HFFc6 (cell line): ENCODE results near the gene ELOVL2. TPM values are rescaled to one million over a fixed set of nuclear protein-coding genes. Genes with fewer than 3 reads are reported as not detected.
A peak's percentile ranks its signal among the peaks of the same experiment; 100 is the strongest.

Experiments
- DNase-seq: peaks from one replicate; pipeline ENCODE4 v3.0.0-alpha.2; 2018
- H3K27ac Mint-ChIP-seq: 2 replicates; pipeline ENCODE4 v1.8.0; 2020; ENCODE audit warnings: mild to moderate bottlenecking, mixed read lengths
- H3K27me3 Mint-ChIP-seq: 2 replicates; pipeline ENCODE4 v1.8.0; 2021; ENCODE audit warnings: mild to moderate bottlenecking, moderate library complexity, mixed read lengths; ENCODE audit not compliant: insufficient read depth
- H3K36me3 Mint-ChIP-seq: 2 replicates; pipeline ENCODE4 v1.8.0; 2021; ENCODE audit warnings: low read depth, mixed read lengths
- H3K4me1 Mint-ChIP-seq: 2 replicates; pipeline ENCODE4 v1.8.0; 2020; ENCODE audit warnings: low read depth, mixed read lengths
- H3K4me3 Mint-ChIP-seq: 2 replicates; pipeline ENCODE4 v1.8.0; 2020; ENCODE audit warnings: mild to moderate bottlenecking, moderate library complexity, mixed read lengths
- H3K9me3 Mint-ChIP-seq: 2 replicates; pipeline ENCODE4 v1.8.0; 2020; ENCODE audit warnings: mild to moderate bottlenecking, mixed read lengths
- total RNA-seq, 6 experiments: library from RNA; stranded (reverse); fragmentation: NEBNext Ultra II Directional; extraction: Animal tissue kit (Norgen Biotek cat#: 25700); gene quantifications; 2 replicates in 1 of 6; 3 replicates in 5 of 6; pipeline ENCODE4 v1.2.3, GENCODE V29; 2021
- TF ChIP-seq, protein P1 (sequence below): fragments of 200-600 bp; sonication (generic); IDR thresholded peaks from 2 replicates; pipeline ENCODE4 v1.5.0; 2021; ENCODE audit warnings: antibody characterized with exemption, mild to moderate bottlenecking

ELOVL2 gene
- total RNA-seq, 6 experiments from 2014 or later = 0.05 to 0.09 (median 0.05) TPM; not detected in 3

- peaks cover 13% of the 10 kb centered on the region for H3K4me1 Mint-ChIP-seq
- TF ChIP-seq, protein P1, sequence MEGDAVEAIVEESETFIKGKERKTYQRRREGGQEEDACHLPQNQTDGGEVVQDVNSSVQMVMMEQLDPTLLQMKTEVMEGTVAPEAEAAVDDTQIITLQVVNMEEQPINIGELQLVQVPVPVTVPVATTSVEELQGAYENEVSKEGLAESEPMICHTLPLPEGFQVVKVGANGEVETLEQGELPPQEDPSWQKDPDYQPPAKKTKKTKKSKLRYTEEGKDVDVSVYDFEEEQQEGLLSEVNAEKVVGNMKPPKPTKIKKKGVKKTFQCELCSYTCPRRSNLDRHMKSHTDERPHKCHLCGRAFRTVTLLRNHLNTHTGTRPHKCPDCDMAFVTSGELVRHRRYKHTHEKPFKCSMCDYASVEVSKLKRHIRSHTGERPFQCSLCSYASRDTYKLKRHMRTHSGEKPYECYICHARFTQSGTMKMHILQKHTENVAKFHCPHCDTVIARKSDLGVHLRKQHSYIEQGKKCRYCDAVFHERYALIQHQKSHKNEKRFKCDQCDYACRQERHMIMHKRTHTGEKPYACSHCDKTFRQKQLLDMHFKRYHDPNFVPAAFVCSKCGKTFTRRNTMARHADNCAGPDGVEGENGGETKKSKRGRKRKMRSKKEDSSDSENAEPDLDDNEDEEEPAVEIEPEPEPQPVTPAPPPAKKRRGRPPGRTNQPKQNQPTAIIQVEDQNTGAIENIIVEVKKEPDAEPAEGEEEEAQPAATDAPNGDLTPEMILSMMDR = no peak
- H3K4me3 Mint-ChIP-seq = no peak overlapping the region
- DNase-seq = no peak
- no peaks in the 10 kb centered on the region for H3K9me3 Mint-ChIP-seq
- no peaks in the 10 kb centered on the region for H3K36me3 Mint-ChIP-seq
- H3K27ac Mint-ChIP-seq = no peak overlapping the region
- H3K27me3 Mint-ChIP-seq = peaks cover 22% of the 10 kb centered on the region
Observed at GRCh38 chr6:11039040-11039439, 5.1 kb downstream of the ELOVL2 start.

GRCh38 chr6:11036977-11037430 lies 7.1 kb downstream of the ELOVL2 start:
- H3K27ac Mint-ChIP-seq = no peak overlapping the region
- H3K4me1 Mint-ChIP-seq = peaks cover 23% of the 10 kb centered on the region
- no peaks in the 10 kb centered on the region for H3K9me3 Mint-ChIP-seq
- no peak overlapping the region for H3K4me3 Mint-ChIP-seq
- no peaks in the 10 kb centered on the region for H3K36me3 Mint-ChIP-seq
- TF ChIP-seq, protein P1 = no peak
- H3K27me3 Mint-ChIP-seq = peaks cover 9% of the 10 kb centered on the region
- DNase-seq = no peak

GRCh38 chr6:11036351-11036740 lies 7.8 kb downstream of the ELOVL2 start:
- Mint-ChIP-seq H3K4me1 (peaks cover 23% of the 10 kb centered on the region), H3K9me3 (no peaks in the 10 kb centered on the region)

GRCh38 chr6:11035616-11036350 lies 8.3 kb downstream of the ELOVL2 start:
- no peak for DNase-seq
- Mint-ChIP-seq H3K9me3 (no peaks in the 10 kb centered on the region), H3K27me3 (peaks cover 5% of the 10 kb centered on the region), H3K27ac (no peak overlapping the region), H3K4me3 (no peak overlapping the region), H3K36me3 (no peaks in the 10 kb centered on the region), H3K4me1 (peaks cover 23% of the 10 kb centered on the region)
- TF ChIP-seq, protein P1 = no peak

More at GRCh38 chr6:11036351-11036740, 7.8 kb downstream of the ELOVL2 start:
- Mint-ChIP-seq H3K4me3 (no peak overlapping the region), H3K36me3 (no peaks in the 10 kb centered on the region), H3K27ac (no peak overlapping the region), H3K27me3 (peaks cover 7% of the 10 kb centered on the region)
- DNase-seq = no peak
- TF ChIP-seq, protein P1 = no peak

DNA sequence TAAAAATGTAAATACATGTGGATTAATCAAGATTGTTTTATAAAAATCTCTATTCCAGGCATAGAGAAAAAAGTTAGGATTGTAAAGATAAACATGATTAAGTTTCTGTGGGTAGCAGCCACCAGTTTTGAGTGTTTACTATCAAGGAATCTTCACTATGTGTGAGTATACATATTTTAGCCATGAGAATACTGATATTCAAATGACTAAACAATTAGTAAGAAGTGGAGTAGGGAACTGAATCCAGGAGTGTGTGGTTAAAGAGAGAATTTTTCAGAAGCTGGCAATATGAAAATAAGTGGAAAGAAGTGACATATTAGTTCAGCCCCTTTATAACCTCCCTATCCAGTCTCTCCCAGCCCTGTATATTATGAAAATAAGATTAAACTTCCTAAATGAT lies 10.3 kb downstream of the ELOVL2 start:
- Mint-ChIP-seq H3K9me3 (no peaks in the 10 kb centered on the region), H3K4me1 (peaks cover 19% of the 10 kb centered on the region), H3K4me3 (no peak overlapping the region), H3K36me3 (no peaks in the 10 kb centered on the region), H3K27ac (no peak overlapping the region), H3K27me3 (peaks cover 5% of the 10 kb centered on the region)
- TF ChIP-seq, protein P1 = no peak
- peak; percentile 72 for DNase-seq
